HEK293 (cell line): Measurements from ENCODE around the gene SUSD4.

Experiments used
- CTCF ChIA-PET: fragments of 350-600 bp; formaldehyde crosslinking; extraction: SDS; loops from one replicate; lab custom pipeline; 2021; ENCODE audit warnings: antibody characterized with exemption; lab: Yijun Ruan, JAX
- POLR2A ChIA-PET: fragments of 300-600 bp; formaldehyde crosslinking; extraction: SDS; loops from one replicate; lab custom pipeline; 2020; ENCODE audit warnings: antibody characterized with exemption, inconsistent platforms; lab: Yijun Ruan, JAX
- H3K27ac ChIP-seq: fragments of 200-500 bp; sonication (Bioruptor generic); 2 replicates; pipeline ENCODE4 v1.5.1; 2014; ENCODE audit warnings: low read depth, low read length, control low read depth, inconsistent platforms; ENCODE audit errors: extremely low read depth
- H3K36me3 ChIP-seq, 2 experiments: fragments of 200-500 bp in 1 of 2; sonication (Bioruptor generic) in 1 of 2; 1 replicate in 1 of 2; 2 replicates in 1 of 2; pipeline ENCODE4 v1.5.1; 2014 to 2017; ENCODE audit warnings: inconsistent platforms in 2 of 2, low read length in 2 of 2; ENCODE audit not compliant: control insufficient read depth in 2 of 2, insufficient read depth in 1 of 2
- H3K4me1 ChIP-seq: fragments of 200-500 bp; sonication (Bioruptor generic); 2 replicates; pipeline ENCODE4 v1.5.1; 2014; ENCODE audit warnings: mild to moderate bottlenecking, low read length, inconsistent platforms; ENCODE audit not compliant: control insufficient read depth, insufficient read depth
- H3K4me3 ChIP-seq: 2 replicates; pipeline ENCODE4 v1.5.1; 2011; ENCODE audit warnings: low read depth, mild to moderate bottlenecking, control low read depth, low read length, moderate library complexity
- H3K9me3 ChIP-seq: fragments of 200-500 bp; sonication (Bioruptor generic); 2 replicates; pipeline ENCODE4 v1.5.1; 2014; ENCODE audit warnings: low read depth, low read length, inconsistent platforms; ENCODE audit not compliant: control insufficient read depth, insufficient read depth
- GFI1B ChIP-seq: fragments of 450-650 bp; formaldehyde crosslinking; IDR thresholded peaks from 2 replicates; pipeline ENCODE4 v1.5.1; 2016; ENCODE audit warnings: missing biosample characterization, missing genetic modification characterization
- KLF9 ChIP-seq: fragments of 450-650 bp; formaldehyde crosslinking; IDR thresholded peaks from 2 replicates; pipeline ENCODE4 v1.5.1; 2016; ENCODE audit warnings: missing biosample characterization, missing genetic modification characterization, low read depth
- YY1 ChIP-seq: fragments of 450-650 bp; formaldehyde crosslinking; IDR thresholded peaks from 2 replicates; pipeline ENCODE4 v1.5.1; 2018; ENCODE audit warnings: missing biosample characterization, missing genetic modification characterization
- ZBTB20 ChIP-seq: fragments of 450-650 bp; formaldehyde crosslinking; IDR thresholded peaks from 2 replicates; pipeline ENCODE4 v1.5.1; 2016; ENCODE audit warnings: missing biosample characterization, missing genetic modification characterization
- ZFP37 ChIP-seq: fragments of 450-650 bp; formaldehyde crosslinking; IDR thresholded peaks from 2 replicates; pipeline ENCODE4 v1.5.1; 2016; ENCODE audit warnings: missing biosample characterization, missing genetic modification characterization
- ZFP69B ChIP-seq: fragments of 450-650 bp; formaldehyde crosslinking; IDR thresholded peaks from 2 replicates; pipeline ENCODE4 v1.5.1; 2016; ENCODE audit warnings: missing biosample characterization, missing genetic modification characterization
- ZNF140 ChIP-seq: fragments of 450-650 bp; formaldehyde crosslinking; IDR thresholded peaks from 2 replicates; pipeline ENCODE4 v1.5.1; 2016; ENCODE audit warnings: missing biosample characterization, missing genetic modification characterization
- ZNF2 ChIP-seq: fragments of 450-650 bp; formaldehyde crosslinking; IDR thresholded peaks from 2 replicates; pipeline ENCODE4 v1.5.1; 2016; ENCODE audit warnings: missing biosample characterization, missing genetic modification characterization
- ZNF202 ChIP-seq: fragments of 450-650 bp; formaldehyde crosslinking; IDR thresholded peaks from 2 replicates; pipeline ENCODE4 v1.5.1; 2016; ENCODE audit warnings: missing biosample characterization, missing genetic modification characterization, borderline replicate concordance
- ZNF214 ChIP-seq: fragments of 450-650 bp; formaldehyde crosslinking; IDR thresholded peaks from 2 replicates; pipeline ENCODE4 v1.5.1; 2017; ENCODE audit warnings: missing biosample characterization, mild to moderate bottlenecking, missing genetic modification characterization, borderline replicate concordance
- ZNF37A ChIP-seq: fragments of 450-650 bp; IDR thresholded peaks from 2 replicates; pipeline ENCODE4 v1.5.1; 2018; ENCODE audit warnings: missing biosample characterization, missing genetic modification characterization
- ZNF391 ChIP-seq: fragments of 450-650 bp; formaldehyde crosslinking; IDR thresholded peaks from 2 replicates; pipeline ENCODE4 v1.5.1; 2016; ENCODE audit warnings: low read depth, missing biosample characterization, missing genetic modification characterization, borderline replicate concordance
- ZNF530 ChIP-seq: fragments of 450-650 bp; formaldehyde crosslinking; IDR thresholded peaks from 2 replicates; pipeline ENCODE4 v1.5.1; 2016; ENCODE audit warnings: low read depth, missing biosample characterization, missing genetic modification characterization
- ZNF544 ChIP-seq: fragments of 450-650 bp; formaldehyde crosslinking; IDR thresholded peaks from 2 replicates; pipeline ENCODE4 v1.5.0; 2017; ENCODE audit warnings: missing biosample characterization, missing genetic modification characterization
- ZNF768 ChIP-seq: fragments of 450-650 bp; formaldehyde crosslinking; IDR thresholded peaks from 2 replicates; pipeline ENCODE4 v1.5.1; 2018; ENCODE audit warnings: missing biosample characterization, mild to moderate bottlenecking, missing genetic modification characterization
- TF ChIP-seq, protein P1 (sequence below): IDR thresholded peaks from 2 replicates; pipeline ENCODE4 v1.6.1; 2011; ENCODE audit warnings: mild to moderate bottlenecking, low read depth, low read length, borderline replicate concordance
- TF ChIP-seq, protein P2 (sequence below): fragments of 450-650 bp; formaldehyde crosslinking; IDR thresholded peaks from 2 replicates; pipeline ENCODE4 v1.5.1; 2017; ENCODE audit warnings: missing biosample characterization, missing genetic modification characterization
- TF ChIP-seq, protein P3 (sequence below): fragments of 450-650 bp; formaldehyde crosslinking; IDR thresholded peaks from 2 replicates; pipeline ENCODE4 v1.5.1; 2016; ENCODE audit warnings: missing biosample characterization, missing genetic modification characterization
- TF ChIP-seq, protein P4 (sequence below): fragments of 450-650 bp; formaldehyde crosslinking; IDR thresholded peaks from 2 replicates; pipeline ENCODE4 v1.5.1; 2016; ENCODE audit warnings: missing biosample characterization, missing genetic modification characterization
- TF ChIP-seq, protein P5 (sequence below): fragments of 450-650 bp; formaldehyde crosslinking; IDR thresholded peaks from 2 replicates; pipeline ENCODE4 v1.5.1; 2016; ENCODE audit warnings: missing biosample characterization, missing genetic modification characterization

The SUSD4 gene

DNA sequence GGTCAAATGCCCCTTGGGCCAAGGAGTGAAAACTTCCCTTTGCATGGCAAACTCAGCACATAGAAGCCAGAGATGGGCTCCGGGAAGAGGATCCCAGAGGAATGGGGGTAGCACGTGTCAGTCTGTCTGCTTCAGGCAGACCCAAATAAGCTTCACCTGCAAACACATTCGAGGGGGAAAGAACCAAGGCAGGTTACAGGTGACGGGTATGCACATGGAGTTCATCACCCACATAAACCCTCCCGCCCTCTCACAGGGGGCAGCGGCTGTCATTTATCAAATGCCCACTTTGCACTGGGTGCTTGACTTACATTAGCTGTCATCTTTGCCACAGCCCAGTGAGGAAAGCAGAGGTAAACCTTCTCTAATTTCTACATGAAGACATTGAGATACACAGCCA, 147.9 kb downstream of the SUSD4 start:
- H3K9me3 ChIP-seq, result no peaks in the 10 kb centered on the region
- H3K27ac ChIP-seq, result no peak overlapping the region
- H3K36me3 ChIP-seq, result no peaks in the 10 kb centered on the region
- ChIA-PET CTCF (interaction anchor here (0.6 to 1.0 kb wide), 2 partner anchors 14 to 49 kb away, joined by 3 read pairs; no protein-coding TSS in a partner anchor), POLR2A (no interaction called here)
- TF ChIP-seq ZNF214 (no peak), ZNF37A (tag by site-specific recombination) (no peak), GFI1B (tag by site-specific recombination) (no peak), ZFP69B (tag by site-specific recombination) (no peak), YY1 (tag by site-specific recombination) (no peak), ZFP37 (tag by site-specific recombination) (no peak), ZNF140 (tag by site-specific recombination) (no peak), ZBTB20 (tag by site-specific recombination) (no peak), ZNF2 (tag by site-specific recombination) (no peak), ZNF391 (tag by site-specific recombination) (no peak), KLF9 (no peak)
- TF ChIP-seq, protein P1, sequence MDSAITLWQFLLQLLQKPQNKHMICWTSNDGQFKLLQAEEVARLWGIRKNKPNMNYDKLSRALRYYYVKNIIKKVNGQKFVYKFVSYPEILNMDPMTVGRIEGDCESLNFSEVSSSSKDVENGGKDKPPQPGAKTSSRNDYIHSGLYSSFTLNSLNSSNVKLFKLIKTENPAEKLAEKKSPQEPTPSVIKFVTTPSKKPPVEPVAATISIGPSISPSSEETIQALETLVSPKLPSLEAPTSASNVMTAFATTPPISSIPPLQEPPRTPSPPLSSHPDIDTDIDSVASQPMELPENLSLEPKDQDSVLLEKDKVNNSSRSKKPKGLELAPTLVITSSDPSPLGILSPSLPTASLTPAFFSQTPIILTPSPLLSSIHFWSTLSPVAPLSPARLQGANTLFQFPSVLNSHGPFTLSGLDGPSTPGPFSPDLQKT, result no peak
- TF ChIP-seq, protein P2, sequence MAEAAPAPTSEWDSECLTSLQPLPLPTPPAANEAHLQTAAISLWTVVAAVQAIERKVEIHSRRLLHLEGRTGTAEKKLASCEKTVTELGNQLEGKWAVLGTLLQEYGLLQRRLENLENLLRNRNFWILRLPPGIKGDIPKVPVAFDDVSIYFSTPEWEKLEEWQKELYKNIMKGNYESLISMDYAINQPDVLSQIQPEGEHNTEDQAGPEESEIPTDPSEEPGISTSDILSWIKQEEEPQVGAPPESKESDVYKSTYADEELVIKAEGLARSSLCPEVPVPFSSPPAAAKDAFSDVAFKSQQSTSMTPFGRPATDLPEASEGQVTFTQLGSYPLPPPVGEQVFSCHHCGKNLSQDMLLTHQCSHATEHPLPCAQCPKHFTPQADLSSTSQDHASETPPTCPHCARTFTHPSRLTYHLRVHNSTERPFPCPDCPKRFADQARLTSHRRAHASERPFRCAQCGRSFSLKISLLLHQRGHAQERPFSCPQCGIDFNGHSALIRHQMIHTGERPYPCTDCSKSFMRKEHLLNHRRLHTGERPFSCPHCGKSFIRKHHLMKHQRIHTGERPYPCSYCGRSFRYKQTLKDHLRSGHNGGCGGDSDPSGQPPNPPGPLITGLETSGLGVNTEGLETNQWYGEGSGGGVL (tag by site-specific recombination), result no peak
- TF ChIP-seq, protein P3, sequence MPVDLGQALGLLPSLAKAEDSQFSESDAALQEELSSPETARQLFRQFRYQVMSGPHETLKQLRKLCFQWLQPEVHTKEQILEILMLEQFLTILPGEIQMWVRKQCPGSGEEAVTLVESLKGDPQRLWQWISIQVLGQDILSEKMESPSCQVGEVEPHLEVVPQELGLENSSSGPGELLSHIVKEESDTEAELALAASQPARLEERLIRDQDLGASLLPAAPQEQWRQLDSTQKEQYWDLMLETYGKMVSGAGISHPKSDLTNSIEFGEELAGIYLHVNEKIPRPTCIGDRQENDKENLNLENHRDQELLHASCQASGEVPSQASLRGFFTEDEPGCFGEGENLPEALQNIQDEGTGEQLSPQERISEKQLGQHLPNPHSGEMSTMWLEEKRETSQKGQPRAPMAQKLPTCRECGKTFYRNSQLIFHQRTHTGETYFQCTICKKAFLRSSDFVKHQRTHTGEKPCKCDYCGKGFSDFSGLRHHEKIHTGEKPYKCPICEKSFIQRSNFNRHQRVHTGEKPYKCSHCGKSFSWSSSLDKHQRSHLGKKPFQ, result no peak
- TF ChIP-seq, protein P4, sequence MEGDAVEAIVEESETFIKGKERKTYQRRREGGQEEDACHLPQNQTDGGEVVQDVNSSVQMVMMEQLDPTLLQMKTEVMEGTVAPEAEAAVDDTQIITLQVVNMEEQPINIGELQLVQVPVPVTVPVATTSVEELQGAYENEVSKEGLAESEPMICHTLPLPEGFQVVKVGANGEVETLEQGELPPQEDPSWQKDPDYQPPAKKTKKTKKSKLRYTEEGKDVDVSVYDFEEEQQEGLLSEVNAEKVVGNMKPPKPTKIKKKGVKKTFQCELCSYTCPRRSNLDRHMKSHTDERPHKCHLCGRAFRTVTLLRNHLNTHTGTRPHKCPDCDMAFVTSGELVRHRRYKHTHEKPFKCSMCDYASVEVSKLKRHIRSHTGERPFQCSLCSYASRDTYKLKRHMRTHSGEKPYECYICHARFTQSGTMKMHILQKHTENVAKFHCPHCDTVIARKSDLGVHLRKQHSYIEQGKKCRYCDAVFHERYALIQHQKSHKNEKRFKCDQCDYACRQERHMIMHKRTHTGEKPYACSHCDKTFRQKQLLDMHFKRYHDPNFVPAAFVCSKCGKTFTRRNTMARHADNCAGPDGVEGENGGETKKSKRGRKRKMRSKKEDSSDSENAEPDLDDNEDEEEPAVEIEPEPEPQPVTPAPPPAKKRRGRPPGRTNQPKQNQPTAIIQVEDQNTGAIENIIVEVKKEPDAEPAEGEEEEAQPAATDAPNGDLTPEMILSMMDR (tag by site-specific recombination), result no peak
- TF ChIP-seq, protein P5, sequence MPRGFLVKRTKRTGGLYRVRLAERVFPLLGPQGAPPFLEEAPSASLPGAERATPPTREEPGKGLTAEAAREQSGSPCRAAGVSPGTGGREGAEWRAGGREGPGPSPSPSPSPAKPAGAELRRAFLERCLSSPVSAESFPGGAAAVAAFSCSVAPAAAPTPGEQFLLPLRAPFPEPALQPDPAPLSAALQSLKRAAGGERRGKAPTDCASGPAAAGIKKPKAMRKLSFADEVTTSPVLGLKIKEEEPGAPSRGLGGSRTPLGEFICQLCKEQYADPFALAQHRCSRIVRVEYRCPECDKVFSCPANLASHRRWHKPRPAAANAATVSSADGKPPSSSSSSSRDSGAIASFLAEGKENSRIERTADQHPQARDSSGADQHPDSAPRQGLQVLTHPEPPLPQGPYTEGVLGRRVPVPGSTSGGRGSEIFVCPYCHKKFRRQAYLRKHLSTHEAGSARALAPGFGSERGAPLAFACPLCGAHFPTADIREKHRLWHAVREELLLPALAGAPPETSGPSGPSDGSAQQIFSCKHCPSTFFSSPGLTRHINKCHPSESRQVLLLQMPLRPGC (tag by site-specific recombination), result no peak
- no peak overlapping the region for H3K4me3 ChIP-seq
- H3K4me1 ChIP-seq, result no peaks in the 10 kb centered on the region

DNA sequence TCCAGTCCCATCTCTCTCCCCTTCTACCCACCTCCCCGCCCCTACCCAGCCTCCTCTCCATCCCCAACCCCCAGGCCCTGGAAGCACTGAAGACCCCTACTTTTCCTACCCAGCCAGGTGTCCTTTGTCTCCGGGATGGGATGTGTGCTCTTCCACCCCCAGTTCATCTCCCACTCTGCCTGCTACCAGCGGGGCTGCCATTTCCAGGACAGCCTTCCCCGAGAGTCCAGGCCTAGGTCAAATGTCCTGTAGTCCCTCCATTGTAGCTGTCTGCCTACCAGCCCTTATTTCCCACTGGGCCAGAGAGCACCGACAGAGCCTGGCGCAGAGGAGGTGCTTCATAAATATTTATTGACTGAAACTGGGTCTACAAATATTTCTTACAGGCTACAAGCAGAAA, 148.9 kb downstream of the SUSD4 start:
- ChIA-PET CTCF (interaction anchor here (1.0 kb wide), 1 partner anchor 13 kb away, joined by 3 read pairs; no protein-coding TSS in a partner anchor), POLR2A (interaction anchor here (0.8 kb wide), 1 partner anchor 81 kb away, joined by 3 read pairs; no protein-coding TSS in a partner anchor)
- Histone ChIP-seq H3K9me3 (no peaks in the 10 kb centered on the region), H3K27ac (no peak overlapping the region), H3K4me3 (no peak overlapping the region), H3K4me1 (no peaks in the 10 kb centered on the region), H3K36me3 (no peaks in the 10 kb centered on the region)
- no peak for TF ChIP-seq ZNF768 (tag by site-specific recombination)
- TF ChIP-seq ZNF2 (tag by site-specific recombination), result no peak
- TF ChIP-seq ZNF544 (tag by site-specific recombination), result no peak
- no peak for TF ChIP-seq ZNF202 (tag by site-specific recombination)
- TF ChIP-seq ZNF391 (tag by site-specific recombination), result no peak
- no peak for TF ChIP-seq ZNF530 (tag by site-specific recombination)
- no peak for TF ChIP-seq YY1 (tag by site-specific recombination)
